HG03103 (cell line): ENCODE data around the gene RAPGEFL1.
"Not testable (repeated sequence)": the region's sequence is repeated elsewhere in the genome, so short reads cannot be mapped to it uniquely, and the experiment has no call there.

Source experiments
- ATAC-seq: cut with Tn5 transposase; IDR thresholded peaks from one replicate; pipeline ENCODE4 v1.9.1; 2021; ENCODE audit warnings: low read depth; ENCODE audit not compliant: unreplicated experiment

The RAPGEFL1 gene

DNA sequence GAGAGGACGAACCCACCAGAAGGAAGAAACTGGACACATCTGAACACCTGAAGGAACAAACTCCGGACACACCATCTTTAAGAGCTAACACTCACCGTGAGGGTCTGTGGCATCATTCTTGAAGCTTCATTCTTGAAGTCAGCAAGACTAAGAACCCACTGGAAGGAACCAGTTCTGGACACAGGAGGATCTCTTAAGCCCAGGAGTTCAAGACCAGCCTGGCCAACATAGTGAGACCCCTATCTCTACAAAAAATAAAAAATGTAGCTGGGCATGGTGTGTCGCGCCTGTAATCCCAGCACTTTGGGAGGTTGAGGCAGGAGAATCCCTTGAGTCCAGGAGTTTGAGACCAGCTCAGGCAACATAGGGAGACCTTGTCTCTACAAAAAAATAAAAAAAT is 21.3 kb downstream of the RAPGEFL1 start:
- ATAC-seq: no peak

DNA sequence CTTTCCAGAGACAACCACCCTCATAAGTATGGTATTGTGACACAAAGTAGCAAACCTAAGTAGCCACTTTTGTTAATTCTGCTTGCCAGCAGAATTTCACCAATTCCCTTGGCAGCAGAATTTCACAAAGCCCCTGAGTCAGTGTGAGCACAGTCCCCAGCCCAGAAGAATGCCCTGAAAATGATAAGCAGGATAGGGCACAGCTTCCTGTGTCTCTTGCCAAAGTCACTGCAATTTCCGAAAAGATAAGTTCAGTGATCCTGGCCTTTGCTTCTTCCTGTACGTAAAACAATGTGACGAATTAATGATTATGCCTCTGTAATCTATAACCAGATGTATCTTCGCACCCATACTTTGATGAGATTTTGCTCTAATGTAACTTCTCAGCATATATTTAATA is 25.9 kb downstream of the RAPGEFL1 start:
- no peak for ATAC-seq

DNA sequence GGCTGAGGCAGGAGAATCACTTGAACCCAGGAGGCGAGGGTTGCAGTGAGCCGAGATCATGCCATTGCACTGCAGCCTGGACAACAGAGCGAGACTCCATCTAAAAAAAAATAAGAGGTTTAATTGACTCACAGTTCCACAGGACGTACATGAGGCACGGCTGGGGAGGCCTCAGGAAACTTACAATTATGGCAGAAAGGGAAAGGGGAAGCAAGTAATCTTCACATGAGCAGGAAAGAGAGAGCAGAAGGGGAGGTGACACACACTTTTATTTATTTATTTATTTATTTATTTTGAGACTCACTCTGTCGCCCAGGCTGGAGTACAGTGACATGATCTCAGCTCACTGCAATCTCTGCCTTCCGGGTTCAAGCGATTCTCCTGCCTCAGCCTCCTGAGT is 28.9 kb downstream of the RAPGEFL1 start:
- ATAC-seq: not testable (repeated sequence)

DNA sequence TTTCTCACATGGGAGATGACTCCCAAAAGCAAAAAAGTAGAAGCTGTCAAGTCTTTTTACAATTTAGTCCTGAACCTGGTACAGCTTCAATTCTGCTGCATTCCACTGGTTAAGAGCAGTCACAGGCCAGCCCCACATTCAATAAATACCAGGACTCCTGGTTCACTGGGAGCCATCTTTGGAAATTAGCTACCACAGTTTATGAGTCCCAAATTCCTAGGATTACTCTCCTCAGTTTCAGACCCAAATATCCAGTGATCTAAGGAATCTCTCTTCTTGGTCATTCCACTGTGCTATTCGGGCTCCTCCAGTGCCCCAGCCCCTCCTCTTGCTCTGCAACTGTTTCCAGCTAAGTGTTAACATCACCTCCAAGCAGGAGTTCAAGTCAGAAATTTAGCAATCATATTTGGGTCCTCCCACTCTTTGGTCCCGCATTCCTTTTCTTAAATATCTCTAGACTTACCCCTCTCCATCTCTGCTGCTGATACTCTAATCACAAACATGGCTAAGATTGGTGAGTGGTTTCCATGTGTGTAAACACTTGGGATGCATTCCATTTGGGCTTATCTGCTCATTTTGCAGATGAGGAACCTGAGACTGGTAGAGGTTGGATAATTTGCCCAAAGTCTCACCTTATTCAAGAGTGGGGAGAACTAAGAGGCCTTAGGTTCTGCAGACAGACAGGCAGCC is 32.3 kb downstream of the RAPGEFL1 start:
- no peak for ATAC-seq

DNA sequence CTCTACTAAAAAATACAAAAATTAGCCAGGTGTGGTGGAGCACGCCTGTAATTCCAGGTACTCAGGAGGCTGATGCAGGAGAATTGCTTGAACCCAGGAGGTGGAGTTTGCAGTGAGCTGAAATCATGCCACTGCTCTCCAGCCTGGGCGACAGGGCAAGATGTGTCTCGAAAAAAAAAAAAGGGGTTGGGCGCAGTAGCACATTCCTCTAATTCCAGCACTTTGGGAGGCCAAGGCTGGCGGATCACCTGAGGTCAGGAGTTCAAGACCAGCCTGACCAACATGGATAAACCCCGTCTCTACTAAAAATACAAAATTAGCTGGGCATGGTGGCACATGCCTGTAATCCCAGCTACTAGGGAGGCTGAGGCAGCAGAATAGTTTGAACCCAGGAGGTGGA is 36.6 kb downstream of the RAPGEFL1 start:
- ATAC-seq: not testable (repeated sequence)

DNA sequence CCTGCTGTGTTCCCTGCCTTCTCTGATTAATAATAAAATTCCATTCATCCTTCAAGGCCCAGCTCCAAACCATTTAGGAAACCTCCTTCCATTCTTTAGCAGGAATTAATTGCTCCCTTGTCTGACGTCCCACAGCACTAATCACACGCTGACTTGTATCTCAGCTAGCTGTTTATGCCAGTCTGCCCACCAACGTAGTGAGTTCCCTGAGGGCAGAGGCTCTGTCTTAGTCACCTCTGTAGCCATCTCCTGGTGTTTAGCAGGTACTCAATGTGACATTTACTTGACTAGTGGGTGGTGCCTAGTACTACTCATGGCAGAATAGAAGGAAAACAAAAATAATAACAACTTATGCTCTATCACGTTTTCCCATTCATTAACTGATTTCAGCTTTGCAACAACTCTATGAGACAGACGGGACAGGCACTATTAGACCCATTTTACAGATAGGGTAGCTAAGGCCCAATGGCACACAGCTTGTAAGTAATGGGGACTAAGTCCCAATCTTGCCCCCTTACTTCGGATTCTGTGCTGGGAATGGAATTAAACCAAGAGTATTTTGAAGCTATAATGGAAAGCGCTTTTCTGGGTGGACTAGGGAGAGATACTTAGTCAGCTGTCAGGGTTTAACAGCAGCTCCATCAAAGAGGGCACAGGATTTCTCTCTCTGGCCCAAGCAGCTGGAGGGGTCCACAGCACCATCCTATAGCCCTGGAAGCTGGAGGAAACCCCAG is 40.9 kb downstream of the RAPGEFL1 start:
- ATAC-seq: no peak

DNA sequence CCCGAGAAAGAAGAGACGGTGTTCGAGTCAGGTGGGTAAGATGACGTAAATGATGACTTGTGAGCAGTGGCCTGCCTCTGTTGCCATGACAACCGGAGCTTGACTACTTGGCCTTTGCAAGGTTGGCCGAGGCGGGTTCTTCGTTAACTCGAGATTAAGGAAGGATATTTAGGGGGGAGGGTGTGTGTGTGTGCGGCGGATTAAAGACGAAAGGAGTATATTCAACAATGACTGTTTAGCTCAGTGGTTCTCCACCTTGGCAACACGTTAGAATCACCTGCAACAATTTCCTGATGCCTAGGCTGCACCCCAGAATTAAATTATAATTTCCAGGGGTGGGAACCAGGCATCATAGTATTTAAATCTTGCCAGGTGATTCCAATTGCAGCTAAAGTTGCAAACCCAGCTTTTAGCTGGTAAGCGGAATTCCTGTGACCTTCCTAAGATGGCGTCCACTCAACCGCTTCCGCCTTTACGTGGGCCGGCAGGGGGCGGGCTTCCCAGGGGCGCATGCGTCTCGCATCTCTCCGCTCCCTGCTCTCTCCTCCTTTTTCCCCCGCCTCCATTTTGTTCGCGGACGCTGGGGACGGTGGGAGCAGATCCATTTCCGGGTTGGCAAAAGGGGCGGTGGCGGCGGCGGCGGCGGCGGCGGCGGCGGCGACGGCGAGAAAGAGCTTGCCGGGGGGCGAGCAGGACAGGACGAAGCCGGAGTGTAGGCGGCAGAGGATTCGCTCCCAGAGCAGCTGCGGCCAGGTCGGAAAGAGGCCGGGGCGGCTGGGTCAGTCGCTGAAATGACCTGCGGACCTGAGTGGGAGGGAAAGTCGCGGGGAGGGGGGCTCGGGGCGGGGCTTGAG is 41.7 kb downstream of the RAPGEFL1 start, which contains the start of gene WIPF2:
TSS of gene WIPF2 (plus strand) at position 565 of the 854 bp plus-strand sequence. CDS start 37,156 bp downstream, outside the sequence.
- peak; percentile 81 for ATAC-seq

DNA sequence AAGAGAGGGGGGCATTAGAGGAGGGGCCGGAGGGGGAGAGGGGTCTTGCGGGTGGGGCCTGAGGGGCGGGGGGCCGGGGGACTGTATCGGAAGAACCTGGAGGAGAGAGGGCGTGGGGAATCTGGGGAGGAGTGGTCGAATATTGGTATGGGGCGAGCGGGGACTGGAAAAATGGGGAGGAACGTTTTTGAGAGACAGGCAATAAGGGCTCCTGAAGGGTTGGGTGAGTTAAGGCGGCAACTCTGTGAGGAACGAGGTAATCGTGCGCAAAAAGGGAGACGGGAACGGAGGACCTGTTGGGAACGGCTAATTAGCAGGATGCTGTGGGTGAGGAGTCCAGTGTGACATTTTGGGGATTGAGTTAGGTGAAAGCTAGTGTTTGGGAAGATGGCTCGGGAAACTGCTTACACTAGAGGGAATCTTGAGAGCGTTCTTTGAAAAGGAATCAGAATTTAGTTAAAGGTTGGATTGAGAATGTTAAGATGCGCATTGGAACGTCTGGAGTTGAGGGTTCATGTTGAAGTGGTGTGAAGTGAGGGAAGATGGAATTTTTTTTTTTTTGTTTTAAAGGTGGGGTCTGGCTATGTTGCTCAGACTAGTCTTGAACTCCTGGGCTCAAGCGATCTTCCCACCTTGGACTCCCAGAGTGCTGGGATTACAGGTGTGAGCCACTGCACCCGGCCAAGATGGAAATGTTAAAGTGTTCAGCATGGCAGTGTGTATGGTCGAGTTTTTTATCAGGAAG is 42.5 kb downstream of the RAPGEFL1 start:
- ATAC-seq: no peak

DNA sequence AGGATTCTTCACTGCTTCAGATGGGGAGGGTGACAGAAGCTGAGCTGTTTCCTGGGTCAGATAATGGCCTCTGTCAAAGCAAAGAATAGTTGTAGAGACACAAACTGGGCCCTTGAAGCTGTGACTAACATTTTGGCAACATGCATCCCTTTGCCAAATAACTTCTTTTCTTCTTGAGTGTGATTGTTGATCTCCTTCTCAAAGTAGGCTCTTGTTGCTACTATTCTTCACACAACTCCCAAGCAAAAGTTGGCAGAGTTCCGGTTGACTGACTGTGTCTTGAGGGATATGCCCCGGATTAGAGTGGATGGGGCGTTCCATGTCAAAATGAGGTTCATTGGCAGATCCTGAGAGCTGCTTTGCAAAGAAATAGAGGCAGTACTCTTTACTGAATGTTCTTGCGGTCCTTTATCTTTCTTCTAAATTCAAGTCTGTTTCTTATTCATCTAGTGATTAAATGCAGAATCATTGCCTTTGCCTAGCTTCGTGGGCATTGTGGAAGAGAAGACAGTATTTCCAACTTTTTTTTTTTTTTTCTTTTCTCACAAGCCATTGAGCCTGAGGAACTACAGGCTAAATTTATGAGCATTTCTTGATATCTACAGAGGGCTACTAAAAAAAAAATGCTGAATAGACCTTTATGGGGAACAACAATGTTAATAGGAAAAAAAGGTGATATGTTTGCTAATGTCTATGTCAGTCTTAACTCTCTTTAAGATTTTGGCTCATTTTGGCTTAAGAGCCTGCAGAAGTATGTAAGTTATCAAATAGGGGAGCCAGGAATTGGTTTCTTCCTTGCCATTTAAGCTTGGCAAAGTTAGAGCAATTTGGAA is 47.7 kb downstream of the RAPGEFL1 start:
- ATAC-seq: no peak

DNA sequence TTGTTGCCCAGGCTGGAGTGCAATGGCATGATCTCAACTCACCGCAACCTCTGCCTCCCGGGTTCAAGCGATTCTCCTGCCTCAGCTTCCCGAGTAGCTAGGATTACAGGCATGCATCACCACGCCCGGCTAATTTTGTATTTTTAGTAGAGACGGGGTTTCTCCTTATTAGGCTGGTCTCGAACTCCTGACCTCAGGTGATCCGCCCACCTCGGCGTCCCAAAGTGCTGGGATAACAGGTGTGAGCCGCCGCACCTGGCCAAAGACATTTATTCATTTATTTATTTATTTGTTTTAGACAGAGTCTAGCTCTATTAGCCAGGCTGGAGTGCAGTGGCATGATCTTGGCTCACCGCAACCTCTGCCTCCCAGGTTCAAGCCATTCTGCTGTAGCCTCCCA is 51.9 kb downstream of the RAPGEFL1 start:
- not testable (repeated sequence) for ATAC-seq

DNA sequence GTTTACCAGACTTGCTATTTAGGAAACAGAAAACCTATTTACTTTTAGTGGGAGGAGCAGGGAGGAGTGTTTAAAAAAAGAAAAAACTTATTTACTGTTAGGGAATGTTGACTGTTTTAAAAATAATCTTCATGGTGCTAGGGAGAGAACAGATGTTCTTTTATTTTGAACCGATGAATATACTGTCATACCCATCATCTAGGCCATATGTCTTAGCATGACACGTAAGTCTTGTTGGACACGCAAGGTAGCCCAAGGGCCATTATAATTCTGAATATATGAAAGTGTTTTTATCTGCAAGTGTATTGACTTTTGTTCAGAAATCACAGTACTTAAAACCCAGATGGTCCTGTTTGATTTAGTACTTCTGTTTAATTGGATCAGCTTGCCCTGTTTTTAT is 53.4 kb downstream of the RAPGEFL1 start:
- no peak for ATAC-seq

DNA sequence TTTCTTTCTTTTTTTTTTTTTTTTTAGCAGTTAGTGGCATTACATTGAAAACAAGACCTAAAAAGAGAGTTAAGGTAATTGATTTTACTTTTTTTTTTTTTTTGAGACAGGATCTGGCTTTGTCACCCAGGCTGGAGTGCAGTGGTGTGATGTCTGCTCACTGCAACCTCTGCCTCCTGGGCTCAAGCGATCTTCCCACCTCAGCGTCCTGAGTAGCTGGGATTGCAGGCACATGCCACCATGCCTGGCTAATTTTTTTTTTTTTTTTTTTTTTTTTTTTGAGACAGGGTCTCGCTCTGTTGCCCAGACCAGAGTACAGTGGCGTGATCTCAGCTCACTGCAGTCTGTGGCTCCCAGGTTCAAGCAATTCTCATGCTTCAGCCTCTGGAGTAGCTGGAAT is 54.7 kb downstream of the RAPGEFL1 start:
- ATAC-seq: not testable (repeated sequence)

DNA sequence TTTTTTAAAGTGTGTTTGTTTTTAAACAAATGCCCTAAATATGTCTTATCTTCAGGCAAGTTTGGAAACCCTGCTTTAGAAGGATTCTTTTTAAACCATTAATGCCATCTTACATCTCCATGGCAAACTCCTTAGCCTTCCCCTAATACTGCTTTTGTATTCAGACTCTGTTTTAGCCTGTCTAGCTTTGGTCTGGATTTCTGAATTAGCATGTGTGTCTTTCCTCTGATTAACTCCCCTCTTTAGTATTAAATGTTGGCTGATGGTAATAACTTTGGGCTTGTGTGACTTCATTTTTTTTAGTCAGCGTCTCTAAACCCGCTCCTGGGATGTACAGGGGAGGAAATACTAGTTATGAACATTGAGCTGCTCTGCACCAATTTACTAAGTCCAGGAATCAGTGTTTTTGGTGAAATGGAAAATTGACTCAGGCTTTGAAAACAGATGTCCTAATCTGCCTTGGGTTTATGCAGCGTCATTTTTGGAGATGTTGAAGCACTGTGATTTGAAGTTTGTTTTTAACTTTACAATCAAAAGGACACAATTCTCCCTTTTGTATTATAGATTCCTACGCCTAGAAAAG is 64.1 kb downstream of the RAPGEFL1 start:
- no peak for ATAC-seq

DNA sequence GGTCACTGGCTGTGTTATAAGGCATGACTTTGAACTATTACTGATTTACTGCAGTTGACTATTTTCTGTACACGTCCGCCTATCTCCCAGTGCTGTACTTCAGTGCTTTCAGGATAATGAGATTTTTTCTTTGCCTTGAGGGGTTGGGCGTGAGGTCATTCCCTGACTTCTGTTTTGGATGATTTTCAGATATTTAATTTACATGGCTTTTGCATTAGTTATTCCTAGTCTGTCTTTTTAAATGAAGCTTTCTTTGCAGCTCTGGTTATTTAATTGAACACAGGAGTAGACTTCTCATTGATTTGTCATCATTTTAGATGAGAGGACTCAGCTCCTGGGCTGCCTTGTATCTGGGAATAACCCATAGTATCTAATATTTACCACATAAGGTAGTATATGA is 65.5 kb downstream of the RAPGEFL1 start:
- no peak for ATAC-seq

DNA sequence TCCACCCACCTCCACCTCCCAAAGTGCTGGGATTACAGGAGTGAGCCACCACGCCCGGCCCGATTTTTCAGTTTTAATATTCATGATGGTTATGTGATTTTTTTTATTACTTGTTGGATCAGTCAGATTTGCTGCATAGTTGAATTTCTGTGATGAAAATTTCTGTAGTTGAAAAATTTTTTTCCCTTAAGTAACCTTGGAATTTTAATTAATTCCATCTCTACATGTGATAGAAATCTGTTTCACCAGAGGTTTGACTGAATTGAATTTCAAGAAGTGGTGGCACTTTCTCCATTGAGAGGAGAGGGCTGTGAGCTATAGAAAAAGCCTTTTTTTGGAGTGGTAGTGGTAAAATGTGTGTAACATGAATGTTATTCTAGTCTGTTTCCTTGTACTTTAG is 66.5 kb downstream of the RAPGEFL1 start:
- no peak for ATAC-seq

DNA sequence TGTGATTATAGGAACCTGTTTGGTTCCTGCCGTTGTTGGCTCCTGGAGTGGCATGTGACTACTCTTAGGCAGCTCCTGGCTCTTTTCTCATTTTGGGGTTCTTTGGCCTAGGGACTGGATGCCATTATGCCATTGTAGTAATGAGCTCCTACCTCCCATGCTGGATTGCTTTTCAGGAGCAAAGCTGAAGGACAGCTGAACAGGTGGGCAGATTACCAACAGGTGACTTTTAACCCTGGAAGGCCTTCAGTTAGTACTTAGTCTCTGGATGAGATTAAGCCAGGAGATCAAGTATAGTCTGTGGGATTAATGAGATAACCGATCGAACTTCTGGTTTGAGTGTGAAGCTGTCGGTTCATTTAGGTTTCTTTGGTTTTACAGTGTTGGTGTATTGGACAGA is 67.0 kb downstream of the RAPGEFL1 start:
- no peak for ATAC-seq
